ENCODE results near the gene TFF1.

- no peak for TF ChIP-seq EZH2 (IDR thresholded peaks at IDR 0.05; ENCODE audit: borderline replicate concordance, low read depth, low read length, severe bottlenecking)
- TF ChIP-seq, protein P1, sequence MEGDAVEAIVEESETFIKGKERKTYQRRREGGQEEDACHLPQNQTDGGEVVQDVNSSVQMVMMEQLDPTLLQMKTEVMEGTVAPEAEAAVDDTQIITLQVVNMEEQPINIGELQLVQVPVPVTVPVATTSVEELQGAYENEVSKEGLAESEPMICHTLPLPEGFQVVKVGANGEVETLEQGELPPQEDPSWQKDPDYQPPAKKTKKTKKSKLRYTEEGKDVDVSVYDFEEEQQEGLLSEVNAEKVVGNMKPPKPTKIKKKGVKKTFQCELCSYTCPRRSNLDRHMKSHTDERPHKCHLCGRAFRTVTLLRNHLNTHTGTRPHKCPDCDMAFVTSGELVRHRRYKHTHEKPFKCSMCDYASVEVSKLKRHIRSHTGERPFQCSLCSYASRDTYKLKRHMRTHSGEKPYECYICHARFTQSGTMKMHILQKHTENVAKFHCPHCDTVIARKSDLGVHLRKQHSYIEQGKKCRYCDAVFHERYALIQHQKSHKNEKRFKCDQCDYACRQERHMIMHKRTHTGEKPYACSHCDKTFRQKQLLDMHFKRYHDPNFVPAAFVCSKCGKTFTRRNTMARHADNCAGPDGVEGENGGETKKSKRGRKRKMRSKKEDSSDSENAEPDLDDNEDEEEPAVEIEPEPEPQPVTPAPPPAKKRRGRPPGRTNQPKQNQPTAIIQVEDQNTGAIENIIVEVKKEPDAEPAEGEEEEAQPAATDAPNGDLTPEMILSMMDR (IDR thresholded peaks at IDR 0.05; ENCODE audit: borderline replicate concordance, extremely low read depth, low read length, poor library complexity, severe bottlenecking) = no peak
Measured at GRCh38 chr21:42374457-42374856, 8.1 kb upstream of the TFF1 start.
